ENCODE results near the gene ANKIB1. TPM values are rescaled to one million over a fixed set of nuclear protein-coding genes. Genes with fewer than 3 reads are reported as not detected.

ANKIB1 gene
- total and polyA plus RNA-seq, 9 of the 15 experiments (the other 6 are each of a cell fraction or from before 2014, with no cell fraction given) = 5.9 to 25.2 (median 16.1) TPM

DNA sequence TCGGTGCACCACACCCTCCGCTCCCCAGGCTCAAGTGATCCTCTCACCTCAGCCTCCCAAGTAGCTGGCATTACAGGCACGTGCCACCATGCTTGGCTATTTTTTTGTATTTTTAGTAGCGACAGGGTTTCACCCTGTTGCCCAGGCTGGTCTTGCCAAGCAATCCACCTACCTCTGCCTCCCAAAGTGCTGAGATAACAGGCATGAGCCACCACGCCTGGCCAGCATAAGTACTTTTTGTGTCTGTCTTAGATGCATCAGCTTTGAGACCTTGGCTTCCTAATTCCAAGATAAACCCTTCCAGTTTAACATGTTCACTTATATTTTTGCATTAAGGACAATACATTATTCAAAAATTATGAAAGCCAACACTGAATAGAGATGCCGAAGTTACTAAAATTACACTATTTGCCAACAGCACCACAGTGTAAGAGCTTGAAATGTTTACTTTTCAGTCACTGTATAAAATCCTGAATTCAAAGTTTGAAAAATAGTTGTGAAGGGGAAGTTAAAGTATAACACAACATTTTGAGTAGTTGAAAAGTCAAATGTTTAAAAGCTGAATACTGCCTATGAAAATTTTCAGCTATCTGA lies 36.5 kb downstream of the ANKIB1 start:
- peaks cover 1% of the 10 kb centered on the region; the same call in 2 of the 3 replicates for H3K79me2 ChIP-seq (ENCODE audit: control insufficient read depth, insufficient read depth, low read length)
- DNase-seq (ENCODE audit: extremely low read depth in 1 of 4, low spot score in 3 of 4) (no peak), ATAC-seq (no peak), FAIRE-seq (no peak)
- no peaks in the 10 kb centered on the region for H3K4me1 ChIP-seq (replicated peaks in 1 of 2; ENCODE audit: control insufficient read depth in 2 of 2, insufficient read depth in 2 of 2, low read length in 2 of 2)
- no peak overlapping the region for H3K9ac ChIP-seq (ENCODE audit: insufficient read depth in 1 of 2, low read depth in 2 of 2, low read length in 2 of 2)
- no peaks in the 10 kb centered on the region for H3K9me1 ChIP-seq (ENCODE audit: control insufficient read depth, insufficient read depth, low read length)
- H3K4me2 ChIP-seq (ENCODE audit: insufficient read depth, low read length) = no peak overlapping the region
- 93% methylated on average over 6 of the region's 6 CpGs for WGBS (ENCODE audit: insufficient coverage, low coverage, missing lambda C conversion rate)
- H3K9me3 ChIP-seq (replicated peaks; ENCODE audit: control insufficient read depth, insufficient read depth, low read depth, low read length) = peaks cover 9% of the 10 kb centered on the region; the same call in 1 of the 2 replicates
- H3K36me3 ChIP-seq (ENCODE audit: control insufficient read depth, insufficient read depth, low read length) = no peaks in the 10 kb centered on the region
- ChIA-PET CTCF (ENCODE audit: low intra/inter-chr PET ratio) (no interaction called here), POLR2A (interaction anchor here (1.3 kb wide), 1 partner anchor 11 kb away, joined by 3 read pairs; no protein-coding TSS in a partner anchor)
- no peak for TF ChIP-seq ZKSCAN1 (IDR thresholded peaks at IDR 0.05; ENCODE audit: low read depth, low read length)
- TF ChIP-seq MYNN (IDR thresholded peaks at IDR 0.05) = no peak
- no peak for TF ChIP-seq MYNN (CRISPR knock-in tag; IDR thresholded peaks at IDR 0.05)
- no peak for TF ChIP-seq RUNX1 (IDR thresholded peaks at IDR 0.05; ENCODE audit: low read depth)
- TF ChIP-seq, protein P1, sequence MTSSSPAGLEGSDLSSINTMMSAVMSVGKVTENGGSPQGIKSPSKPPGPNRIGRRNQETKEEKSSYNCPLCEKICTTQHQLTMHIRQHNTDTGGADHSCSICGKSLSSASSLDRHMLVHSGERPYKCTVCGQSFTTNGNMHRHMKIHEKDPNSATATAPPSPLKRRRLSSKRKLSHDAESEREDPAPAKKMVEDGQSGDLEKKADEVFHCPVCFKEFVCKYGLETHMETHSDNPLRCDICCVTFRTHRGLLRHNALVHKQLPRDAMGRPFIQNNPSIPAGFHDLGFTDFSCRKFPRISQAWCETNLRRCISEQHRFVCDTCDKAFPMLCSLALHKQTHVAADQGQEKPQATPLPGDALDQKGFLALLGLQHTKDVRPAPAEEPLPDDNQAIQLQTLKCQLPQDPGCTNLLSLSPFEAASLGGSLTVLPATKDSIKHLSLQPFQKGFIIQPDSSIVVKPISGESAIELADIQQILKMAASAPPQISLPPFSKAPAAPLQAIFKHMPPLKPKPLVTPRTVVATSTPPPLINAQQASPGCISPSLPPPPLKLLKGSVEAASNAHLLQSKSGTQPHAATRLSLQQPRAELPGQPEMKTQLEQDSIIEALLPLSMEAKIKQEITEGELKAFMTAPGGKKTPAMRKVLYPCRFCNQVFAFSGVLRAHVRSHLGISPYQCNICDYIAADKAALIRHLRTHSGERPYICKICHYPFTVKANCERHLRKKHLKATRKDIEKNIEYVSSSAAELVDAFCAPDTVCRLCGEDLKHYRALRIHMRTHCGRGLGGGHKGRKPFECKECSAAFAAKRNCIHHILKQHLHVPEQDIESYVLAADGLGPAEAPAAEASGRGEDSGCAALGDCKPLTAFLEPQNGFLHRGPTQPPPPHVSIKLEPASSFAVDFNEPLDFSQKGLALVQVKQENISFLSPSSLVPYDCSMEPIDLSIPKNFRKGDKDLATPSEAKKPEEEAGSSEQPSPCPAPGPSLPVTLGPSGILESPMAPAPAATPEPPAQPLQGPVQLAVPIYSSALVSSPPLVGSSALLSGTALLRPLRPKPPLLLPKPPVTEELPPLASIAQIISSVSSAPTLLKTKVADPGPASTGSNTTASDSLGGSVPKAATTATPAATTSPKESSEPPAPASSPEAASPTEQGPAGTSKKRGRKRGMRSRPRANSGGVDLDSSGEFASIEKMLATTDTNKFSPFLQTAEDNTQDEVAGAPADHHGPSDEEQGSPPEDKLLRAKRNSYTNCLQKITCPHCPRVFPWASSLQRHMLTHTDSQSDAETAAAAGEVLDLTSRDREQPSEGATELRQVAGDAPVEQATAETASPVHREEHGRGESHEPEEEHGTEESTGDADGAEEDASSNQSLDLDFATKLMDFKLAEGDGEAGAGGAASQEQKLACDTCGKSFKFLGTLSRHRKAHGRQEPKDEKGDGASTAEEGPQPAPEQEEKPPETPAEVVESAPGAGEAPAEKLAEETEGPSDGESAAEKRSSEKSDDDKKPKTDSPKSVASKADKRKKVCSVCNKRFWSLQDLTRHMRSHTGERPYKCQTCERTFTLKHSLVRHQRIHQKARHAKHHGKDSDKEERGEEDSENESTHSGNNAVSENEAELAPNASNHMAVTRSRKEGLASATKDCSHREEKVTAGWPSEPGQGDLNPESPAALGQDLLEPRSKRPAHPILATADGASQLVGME (CRISPR knock-in tag; IDR thresholded peaks at IDR 0.05) = no peak
- TF ChIP-seq, protein P2, sequence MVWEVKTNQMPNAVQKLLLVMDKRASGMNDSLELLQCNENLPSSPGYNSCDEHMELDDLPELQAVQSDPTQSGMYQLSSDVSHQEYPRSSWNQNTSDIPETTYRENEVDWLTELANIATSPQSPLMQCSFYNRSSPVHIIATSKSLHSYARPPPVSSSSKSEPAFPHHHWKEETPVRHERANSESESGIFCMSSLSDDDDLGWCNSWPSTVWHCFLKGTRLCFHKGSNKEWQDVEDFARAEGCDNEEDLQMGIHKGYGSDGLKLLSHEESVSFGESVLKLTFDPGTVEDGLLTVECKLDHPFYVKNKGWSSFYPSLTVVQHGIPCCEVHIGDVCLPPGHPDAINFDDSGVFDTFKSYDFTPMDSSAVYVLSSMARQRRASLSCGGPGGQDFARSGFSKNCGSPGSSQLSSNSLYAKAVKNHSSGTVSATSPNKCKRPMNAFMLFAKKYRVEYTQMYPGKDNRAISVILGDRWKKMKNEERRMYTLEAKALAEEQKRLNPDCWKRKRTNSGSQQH (CRISPR knock-in tag; IDR thresholded peaks at IDR 0.05) = no peak
- no peak for TF ChIP-seq ZNF507 (tag; conservative IDR thresholded peaks at IDR 0.05)
- intact Hi-C loops (cut with micrococcal nuclease) (no loop called here), in situ Hi-C loops (cut with MboI) (no loop called here)
- no peak overlapping the region for H2AFZ ChIP-seq (ENCODE audit: low read depth, low read length)
- H3K4me3 ChIP-seq = no peak overlapping the region
- BruUV-seq (replicated peaks) = no TSS peak
- no peaks in the 10 kb centered on the region for H4K20me1 ChIP-seq (replicated peaks; ENCODE audit: control insufficient read depth, insufficient read depth, low read length)
- no peaks in the 10 kb centered on the region for H3K27me3 ChIP-seq (ENCODE audit: control insufficient read depth in 2 of 2, insufficient read depth in 2 of 2, low read length in 2 of 2)
- no peak overlapping the region for H3K27ac ChIP-seq (ENCODE audit: extremely low read depth, low read depth, low read length)

Measured in K562 (cell line).